ENCODE data around the gene IDUA.

DNA sequence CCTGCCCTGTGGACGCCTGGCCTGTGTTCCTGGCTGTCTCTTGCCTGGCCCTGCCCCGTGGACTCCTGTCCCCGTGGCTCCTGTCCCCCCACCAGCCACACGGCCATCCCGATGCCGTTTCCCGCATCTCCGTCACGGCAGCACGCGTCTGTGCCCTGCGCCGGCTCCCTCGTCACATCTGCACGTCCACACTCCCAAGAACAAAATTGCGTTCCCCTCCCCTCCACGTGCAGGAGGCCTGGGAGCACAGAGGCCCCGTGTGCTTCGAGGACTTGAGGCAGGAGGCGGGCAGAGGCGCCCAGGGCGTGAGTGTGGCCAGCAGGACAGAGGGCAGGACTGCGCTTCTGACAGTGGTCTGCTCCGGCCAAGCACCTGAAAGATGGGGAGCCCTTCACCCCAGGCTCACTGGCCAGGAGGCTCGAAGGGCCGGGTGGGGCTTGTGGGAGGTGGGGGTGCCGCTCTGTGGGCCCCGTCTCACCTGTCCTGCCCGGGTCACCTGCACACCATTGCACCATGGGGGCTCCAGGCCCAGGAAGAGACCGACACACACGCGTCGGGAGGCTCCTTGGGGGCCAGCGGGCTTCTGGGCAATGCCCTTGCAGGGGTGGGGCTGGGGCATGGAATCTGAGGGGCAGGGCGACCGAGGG, 41.9 kb downstream of the IDUA start:
- TF ChIP-seq POLR2A (IDR thresholded peaks at IDR 0.05; ENCODE audit: low read depth, low read length) (no peak), TAF1 (IDR thresholded peaks at IDR 0.05; ENCODE audit: low read depth, low read length) (no peak), SPI1 (IDR thresholded peaks at IDR 0.05; ENCODE audit: low read depth, low read length) (no peak), POLR2AphosphoS5 (IDR thresholded peaks at IDR 0.05; ENCODE audit: low read depth, low read length) (no peak), PAX5 (IDR thresholded peaks at IDR 0.05; ENCODE audit: insufficient read depth, low read length, severe bottlenecking) (no peak)

All from GM12891 (cell line).